ENCODE measurements around the gene CALHM3.

Gene CALHM3

GRCh38 chr10:103501186-103501585 is 22.1 kb upstream of the CALHM3 start:
- no peak overlapping the region for H3K4me3 ChIP-seq (ENCODE audit: low read depth, low read length)
- DNase-seq (ENCODE audit: low read depth): no peak
- TF ChIP-seq, protein P1, sequence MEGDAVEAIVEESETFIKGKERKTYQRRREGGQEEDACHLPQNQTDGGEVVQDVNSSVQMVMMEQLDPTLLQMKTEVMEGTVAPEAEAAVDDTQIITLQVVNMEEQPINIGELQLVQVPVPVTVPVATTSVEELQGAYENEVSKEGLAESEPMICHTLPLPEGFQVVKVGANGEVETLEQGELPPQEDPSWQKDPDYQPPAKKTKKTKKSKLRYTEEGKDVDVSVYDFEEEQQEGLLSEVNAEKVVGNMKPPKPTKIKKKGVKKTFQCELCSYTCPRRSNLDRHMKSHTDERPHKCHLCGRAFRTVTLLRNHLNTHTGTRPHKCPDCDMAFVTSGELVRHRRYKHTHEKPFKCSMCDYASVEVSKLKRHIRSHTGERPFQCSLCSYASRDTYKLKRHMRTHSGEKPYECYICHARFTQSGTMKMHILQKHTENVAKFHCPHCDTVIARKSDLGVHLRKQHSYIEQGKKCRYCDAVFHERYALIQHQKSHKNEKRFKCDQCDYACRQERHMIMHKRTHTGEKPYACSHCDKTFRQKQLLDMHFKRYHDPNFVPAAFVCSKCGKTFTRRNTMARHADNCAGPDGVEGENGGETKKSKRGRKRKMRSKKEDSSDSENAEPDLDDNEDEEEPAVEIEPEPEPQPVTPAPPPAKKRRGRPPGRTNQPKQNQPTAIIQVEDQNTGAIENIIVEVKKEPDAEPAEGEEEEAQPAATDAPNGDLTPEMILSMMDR (IDR thresholded peaks at IDR 0.05; ENCODE audit: low read depth, low read length, missing control alignments): no peak

DNA sequence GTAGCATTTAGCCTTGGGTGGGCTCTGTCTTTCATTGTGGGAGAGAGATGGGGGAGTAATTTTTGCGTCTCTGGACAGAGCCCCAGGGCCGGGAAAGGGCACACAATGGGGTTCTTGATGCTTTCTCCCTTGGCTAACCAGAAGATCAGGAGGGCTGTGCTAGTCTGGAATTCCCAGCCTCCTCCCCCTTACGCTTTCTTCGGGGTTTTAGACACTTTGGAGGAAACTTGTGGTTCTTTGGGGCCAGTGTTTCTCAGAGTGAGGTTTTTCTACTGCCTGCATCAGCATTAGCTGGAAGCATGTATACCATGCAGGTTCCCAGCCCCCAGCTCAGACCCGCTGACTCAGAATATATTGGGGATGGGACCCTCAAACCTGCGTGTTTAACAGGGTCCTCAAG is 21.4 kb upstream of the CALHM3 start:
- DNase-seq (ENCODE audit: low read depth): no peak
- no peak overlapping the region for H3K4me3 ChIP-seq (ENCODE audit: low read depth, low read length)
- TF ChIP-seq, protein P1 (IDR thresholded peaks at IDR 0.05; ENCODE audit: low read depth, low read length, missing control alignments): no peak

DNA sequence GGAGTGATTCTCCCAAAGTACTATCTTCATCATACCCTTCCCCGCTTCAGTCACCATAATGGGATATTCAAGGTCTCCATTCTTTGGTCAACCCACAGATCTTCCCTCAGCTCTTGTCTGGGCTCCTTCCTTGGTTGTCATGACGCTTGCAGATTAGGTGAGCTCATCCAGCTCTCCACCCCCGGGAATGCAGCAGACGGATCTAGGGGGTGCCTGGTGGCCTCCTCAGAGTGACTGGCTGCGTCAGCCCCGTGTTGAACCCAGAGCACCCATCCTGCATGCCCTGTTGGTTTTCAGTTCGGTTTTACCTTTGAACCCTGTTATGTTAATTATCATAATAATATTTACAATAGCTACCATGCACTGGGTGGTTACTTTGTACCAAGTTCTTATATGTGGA is 20.8 kb upstream of the CALHM3 start:
- TF ChIP-seq, protein P1 (IDR thresholded peaks at IDR 0.05; ENCODE audit: low read depth, low read length, missing control alignments): no peak
- no peak overlapping the region for H3K4me3 ChIP-seq (ENCODE audit: low read depth, low read length)
- no peak for DNase-seq (ENCODE audit: low read depth)

DNA sequence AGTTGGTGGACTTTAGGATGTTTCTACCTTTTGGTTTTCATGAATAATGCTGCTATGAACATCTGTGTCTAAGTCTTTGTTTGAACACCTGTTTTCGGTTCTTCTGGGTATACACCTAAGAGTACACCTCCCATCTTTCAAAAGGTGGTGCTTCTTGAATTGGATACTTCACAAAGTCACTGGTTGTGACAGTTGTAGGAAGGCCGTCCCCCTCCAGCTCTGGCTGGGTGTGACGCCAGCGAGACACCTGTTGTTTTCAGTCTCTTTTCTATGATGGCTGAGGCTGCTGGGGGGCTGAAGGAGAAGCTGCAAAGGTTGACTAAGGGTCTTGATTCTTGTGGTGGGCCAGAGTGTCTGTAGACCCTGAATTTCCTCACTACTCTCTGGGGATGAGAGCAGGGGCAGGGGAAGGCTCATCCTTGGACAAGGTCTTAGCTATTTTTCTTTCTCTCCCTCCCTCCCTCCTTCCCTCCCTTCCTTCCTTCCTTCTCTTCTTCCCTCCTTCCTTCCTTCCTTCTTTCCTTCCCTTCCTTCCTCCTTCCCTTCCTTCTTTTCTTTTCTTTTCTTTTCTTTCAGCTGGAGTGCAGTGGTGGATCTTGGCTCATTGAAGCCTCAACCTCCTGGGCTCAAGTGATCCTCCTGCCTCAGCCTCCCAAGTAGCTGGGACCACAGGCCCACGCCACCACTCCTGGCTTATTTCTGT is 20.0 kb upstream of the CALHM3 start:
- DNase-seq (ENCODE audit: low read depth): no peak

DNA sequence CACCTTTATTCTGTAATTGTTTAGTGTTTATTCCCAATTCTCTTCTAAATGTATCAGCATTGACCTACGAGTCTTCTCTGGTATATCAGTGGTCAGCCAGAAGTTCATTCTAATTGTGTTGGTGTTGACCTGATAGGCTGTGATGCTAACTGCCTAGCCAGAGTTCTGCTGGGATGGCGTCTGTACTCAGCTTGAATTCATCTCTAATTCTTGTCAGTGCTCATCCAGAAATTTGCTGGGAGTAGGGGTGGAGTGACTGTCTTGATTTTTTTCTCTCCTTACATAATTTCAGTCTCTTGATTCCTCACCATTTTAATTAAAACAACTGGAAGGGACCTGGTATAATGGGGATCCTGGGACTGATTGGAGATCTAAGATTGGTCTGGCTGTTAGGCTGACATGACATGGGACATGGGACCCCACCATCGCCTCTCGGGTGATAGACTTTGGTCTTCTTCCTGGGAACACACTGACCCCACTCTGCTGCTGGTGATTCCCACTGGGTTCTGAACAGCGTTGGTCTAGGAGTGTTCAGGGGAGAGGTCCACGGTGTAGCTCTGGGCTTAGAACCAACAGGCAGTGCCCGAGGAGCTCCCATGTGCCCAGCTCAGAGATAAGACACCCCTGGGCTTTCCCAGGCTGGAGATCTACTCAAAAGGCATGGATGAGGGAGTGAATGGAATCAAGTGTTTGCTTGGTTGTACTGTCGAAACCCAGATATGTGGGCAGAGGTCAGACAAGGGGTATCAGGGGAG is 18.3 kb upstream of the CALHM3 start:
- no peak overlapping the region for H3K4me3 ChIP-seq (ENCODE audit: low read depth, low read length)
- TF ChIP-seq, protein P1 (IDR thresholded peaks at IDR 0.05; ENCODE audit: low read depth, low read length, missing control alignments): no peak
- no peak for DNase-seq (ENCODE audit: low read depth)

More for the DNA sequence above, 20.0 kb upstream of the CALHM3 start:
- TF ChIP-seq, protein P1 (IDR thresholded peaks at IDR 0.05; ENCODE audit: low read depth, low read length, missing control alignments): no peak
- no peak overlapping the region for H3K4me3 ChIP-seq (ENCODE audit: low read depth, low read length)

DNA sequence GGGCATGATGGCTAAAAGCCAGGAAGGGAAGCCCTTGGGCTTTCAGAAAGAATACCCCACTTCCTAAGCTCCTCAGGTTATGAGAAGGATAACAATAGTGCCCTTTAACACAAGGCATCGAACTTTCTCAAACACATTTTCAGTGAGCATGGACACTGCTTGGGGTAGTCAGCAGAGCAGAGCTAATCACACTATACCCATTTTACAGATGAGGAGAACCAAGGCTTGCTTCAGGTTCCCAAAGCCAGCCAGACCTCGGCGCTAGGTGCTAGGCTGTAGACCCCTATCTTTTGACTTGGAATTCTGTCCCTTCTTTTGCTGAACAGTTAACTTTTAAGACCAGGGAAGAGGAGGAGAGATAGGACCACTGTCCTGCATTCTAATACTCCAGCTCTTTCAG is 16.3 kb upstream of the CALHM3 start:
- no peak for DNase-seq (ENCODE audit: low read depth)
- no peak overlapping the region for H3K4me3 ChIP-seq (ENCODE audit: low read depth, low read length)
- TF ChIP-seq, protein P1 (IDR thresholded peaks at IDR 0.05; ENCODE audit: low read depth, low read length, missing control alignments): no peak
